Pulmonary artery endothelial cell (primary cell): ENCODE results near the gene CFAP92. TPM values are rescaled to one million over a fixed set of nuclear protein-coding genes. Genes with fewer than 3 reads are reported as not detected.
"Not testable (repeated sequence)": the region's sequence is repeated elsewhere in the genome, so short reads cannot be mapped to it uniquely, and the experiment has no call there.

Source experiments
- DNase-seq: peaks from one replicate; pipeline ENCODE4 v3.0.0-alpha.2; 2011; ENCODE audit warnings: low read depth, low spot score
- total RNA-seq: library from RNA; depleted of rRNA; stranded (reverse); fragments of >200 nt; gene quantifications from 2 replicates; pipeline ENCODE4 v1.2.3, GENCODE V29; 2014

Gene CFAP92
- total RNA-seq, 1 donor from 2014 or later = 0.07 TPM

GRCh38 chr3:128867200-128868125 lies 126.4 kb downstream of the CFAP92 start:
- DNase-seq = no peak

- not testable (repeated sequence) for DNase-seq
These were observed 128.7 kb downstream of the CFAP92 start for GRCh38 chr3:128864849-128865804.

- no peak for DNase-seq
These were observed 129.5 kb downstream of the CFAP92 start for GRCh38 chr3:128864351-128864811.

- DNase-seq = no peak
These were observed 130.3 kb downstream of the CFAP92 start for GRCh38 chr3:128863560-128863959.

- DNase-seq = no peak
These were observed 132.4 kb downstream of the CFAP92 start for GRCh38 chr3:128861491-128861890.

Other genes with a start within 250 kb of the CFAP92 start
- 48.7 and 54.0 TPM in 2 replicates for gene ACAD9, start 114.5 kb downstream of the CFAP92 start, total RNA-seq
- gene EFCC1, start 7.2 kb upstream of the CFAP92 start, total RNA-seq = 0.25 and 0.26 TPM in 2 replicates
- gene GP9, start 66.7 kb upstream of the CFAP92 start, total RNA-seq = not detected in 2 replicates
- gene RAB43, start 127.7 kb upstream of the CFAP92 start, total RNA-seq = 27.7 and 29.4 TPM in 2 replicates
- gene ISY1, start 167.0 kb upstream of the CFAP92 start, total RNA-seq = 47.2 and 52.9 TPM in 2 replicates
- gene CNBP, start 189.8 kb upstream of the CFAP92 start, total RNA-seq = 223 and 313 TPM in 2 replicates